Thyroid gland (tissue), 4 donors: ENCODE measurements around the gene KLHL11.

Source experiments
- CTCF ChIP-seq, 6 experiments: fragments of 200-600 bp in 3 of 6; fragments of 450-650 bp in 3 of 6; sonication (generic) in 3 of 6; IDR thresholded peaks; one replicate each; pipeline ENCODE4 v1.5.1; 2016 to 2019; ENCODE audit warnings: antibody characterized with exemption in 6 of 6, mild to moderate bottlenecking in 2 of 6, inconsistent platforms in 1 of 6, moderate library complexity in 1 of 6
- POLR2A ChIP-seq, 2 donors: fragments of 450-650 bp; IDR thresholded peaks; one replicate each; pipeline ENCODE4 v1.6.1; 2017; ENCODE audit warnings: antibody characterized with exemption in 2 of 2, mild to moderate bottlenecking in 2 of 2, moderate library complexity in 1 of 2

- TF ChIP-seq CTCF (IDR thresholded peaks at IDR 0.05) = no peak
- no peak for TF ChIP-seq POLR2A (IDR thresholded peaks at IDR 0.05)
These were observed 42.7 kb downstream of the KLHL11 start for GRCh38 chr17:41822216-41823140.
